ENCODE measurements around the gene BAMBI. TPM values are rescaled to one million over a fixed set of nuclear protein-coding genes. Genes with fewer than 3 reads are reported as not detected.

BAMBI gene
- total and polyA plus RNA-seq, 7 donors: 0.44 to 2.9 (median 0.99) TPM

DNA sequence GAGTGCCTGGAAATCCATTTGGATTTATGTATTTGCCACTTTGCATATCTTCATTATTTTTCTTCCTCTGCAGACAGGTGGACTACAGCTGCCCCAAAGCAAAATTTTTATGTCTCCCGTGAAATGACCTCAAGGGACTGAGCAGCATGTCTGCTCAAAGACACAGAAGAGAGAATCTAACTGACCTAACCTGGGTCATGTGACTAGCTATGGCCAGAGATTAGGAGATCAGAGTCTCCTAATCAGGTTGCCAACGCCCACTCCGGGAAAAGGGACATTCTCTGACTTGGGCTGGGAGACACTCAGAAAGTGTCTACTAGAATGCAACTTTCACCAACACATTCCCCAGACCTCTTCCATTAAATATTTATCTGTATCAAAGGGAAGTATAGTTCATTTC lies 2.5 kb upstream of the BAMBI start:
- intact Hi-C loops (cut with DNase I): loop anchor here in 1 of 2 donors (5.0 kb wide), 1 partner anchor 318 kb away; no protein-coding TSS in a partner anchor
- 42 to 73% (median 50%) methylated on average over 3 of the region's 3 CpGs for WGBS, 3 donors
- peaks cover 0 to 25% (median 1%) of the 10 kb centered on the region in 3 donors for H3K27me3 ChIP-seq (ENCODE audit: insufficient read depth in 3 of 3, low read length in 2 of 3)
- H3K9me3 ChIP-seq: no peaks in the 10 kb centered on the region
- H3K4me1 ChIP-seq: peaks cover 12% of the 10 kb centered on the region
- H3K27ac ChIP-seq: no peak overlapping the region
- TF ChIP-seq, protein P1, sequence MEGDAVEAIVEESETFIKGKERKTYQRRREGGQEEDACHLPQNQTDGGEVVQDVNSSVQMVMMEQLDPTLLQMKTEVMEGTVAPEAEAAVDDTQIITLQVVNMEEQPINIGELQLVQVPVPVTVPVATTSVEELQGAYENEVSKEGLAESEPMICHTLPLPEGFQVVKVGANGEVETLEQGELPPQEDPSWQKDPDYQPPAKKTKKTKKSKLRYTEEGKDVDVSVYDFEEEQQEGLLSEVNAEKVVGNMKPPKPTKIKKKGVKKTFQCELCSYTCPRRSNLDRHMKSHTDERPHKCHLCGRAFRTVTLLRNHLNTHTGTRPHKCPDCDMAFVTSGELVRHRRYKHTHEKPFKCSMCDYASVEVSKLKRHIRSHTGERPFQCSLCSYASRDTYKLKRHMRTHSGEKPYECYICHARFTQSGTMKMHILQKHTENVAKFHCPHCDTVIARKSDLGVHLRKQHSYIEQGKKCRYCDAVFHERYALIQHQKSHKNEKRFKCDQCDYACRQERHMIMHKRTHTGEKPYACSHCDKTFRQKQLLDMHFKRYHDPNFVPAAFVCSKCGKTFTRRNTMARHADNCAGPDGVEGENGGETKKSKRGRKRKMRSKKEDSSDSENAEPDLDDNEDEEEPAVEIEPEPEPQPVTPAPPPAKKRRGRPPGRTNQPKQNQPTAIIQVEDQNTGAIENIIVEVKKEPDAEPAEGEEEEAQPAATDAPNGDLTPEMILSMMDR (IDR thresholded peaks at IDR 0.05): no peak
- no peaks in the 10 kb centered on the region for H3K36me3 ChIP-seq (ENCODE audit: insufficient read depth in 1 of 2, low read depth in 1 of 2)
- no peak overlapping the region for H3K4me3 ChIP-seq
- DNase-seq (no peak), ATAC-seq (no peak)

DNA sequence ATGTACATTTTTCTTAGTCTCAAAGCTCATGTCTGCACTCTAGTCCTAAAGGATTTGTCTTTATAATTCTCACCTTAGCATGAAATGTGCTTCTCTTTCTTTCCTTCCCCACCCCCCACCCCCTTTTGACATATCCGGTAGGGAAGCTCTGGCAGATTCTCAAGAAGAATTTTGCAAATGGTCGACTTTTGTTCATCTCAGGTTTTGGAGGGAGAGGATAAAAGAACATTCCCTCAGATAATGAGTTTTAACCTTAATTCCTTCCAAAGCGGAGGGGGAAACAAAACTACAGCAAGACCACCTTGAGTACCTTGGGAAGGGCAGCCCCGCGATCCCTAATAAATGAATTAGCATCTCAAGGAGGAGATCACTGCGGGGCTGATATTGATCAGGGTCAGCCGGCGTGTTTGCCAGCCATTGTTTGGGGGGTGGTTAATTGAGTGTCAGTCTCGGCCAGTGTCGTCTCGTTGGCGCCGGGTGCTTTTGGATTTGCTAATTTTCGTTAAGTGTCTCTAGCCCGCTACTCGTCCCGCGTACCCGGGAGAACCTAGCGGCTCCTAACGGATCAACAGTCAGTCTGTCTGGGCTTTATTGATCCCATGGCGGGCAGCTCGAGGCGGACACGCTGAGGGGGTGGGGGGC lies 874 bp upstream of the BAMBI start:
- intact Hi-C loops (cut with DNase I): loop anchor here in 1 of 2 donors (5.0 kb wide), 1 partner anchor 316 kb away; no protein-coding TSS in a partner anchor
- Histone ChIP-seq H3K27me3 (ENCODE audit: insufficient read depth in 3 of 3, low read length in 2 of 3) (peaks cover 0 to 14% (median 0%) of the 10 kb centered on the region in 3 donors), H3K9me3 (no peaks in the 10 kb centered on the region), H3K4me3 (peak overlapping the region; percentile 85), H3K27ac (no peak overlapping the region), H3K36me3 (ENCODE audit: insufficient read depth in 1 of 2, low read depth in 1 of 2) (no peaks in the 10 kb centered on the region), H3K4me1 (peaks cover 12% of the 10 kb centered on the region)
- TF ChIP-seq, protein P1 (IDR thresholded peaks at IDR 0.05): no peak
- 5 to 7% (median 7%) methylated on average over 25 of the region's 25 CpGs for WGBS, 3 donors
- DNase-seq (no peak), ATAC-seq (peak in 1 of 4 donors; percentile 38)

DNA sequence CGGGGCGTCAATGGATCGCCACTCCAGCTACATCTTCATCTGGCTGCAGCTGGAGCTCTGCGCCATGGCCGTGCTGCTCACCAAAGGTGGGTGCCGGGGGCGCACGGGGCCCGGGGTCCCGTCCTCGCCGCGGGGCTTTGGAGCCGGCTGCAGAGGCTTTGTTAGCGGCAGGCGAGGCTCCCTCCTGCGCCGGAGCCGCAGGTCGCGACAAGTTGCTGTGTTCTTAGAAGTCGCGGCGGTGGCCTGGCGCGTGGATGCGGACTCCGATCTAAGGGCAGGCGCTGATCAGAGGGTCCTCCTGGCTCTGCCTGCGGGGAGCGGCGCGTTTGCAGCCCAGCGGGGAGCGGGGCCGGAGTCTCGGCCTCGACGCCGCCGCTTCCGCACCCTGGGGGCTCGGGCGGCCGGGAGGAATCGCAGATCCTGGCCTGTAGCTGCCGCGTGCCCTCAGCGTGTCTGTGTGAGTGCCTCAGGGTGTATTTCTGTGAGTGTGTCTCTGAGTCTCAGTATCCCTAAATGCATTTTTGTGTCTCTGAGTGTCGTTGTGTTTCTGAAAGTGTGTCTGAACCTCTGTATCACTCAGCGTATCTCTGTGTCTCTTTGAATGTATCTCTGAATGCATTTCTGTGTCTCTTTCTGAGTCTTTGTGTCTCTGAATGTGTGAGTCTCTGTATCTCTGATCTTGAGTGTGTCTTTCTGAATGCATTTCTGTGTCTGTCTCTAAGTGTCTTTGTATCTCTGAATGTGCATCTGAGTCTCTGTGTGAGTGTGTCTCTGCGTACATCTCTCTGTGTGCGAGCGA lies 766 bp downstream of the BAMBI start:
- 5 to 7% (median 7%) methylated on average over 40 to 54 of the region's 54 CpGs for WGBS, 3 donors
- ATAC-seq: peak in 3 of 4 donors; percentile 17 to 38 (median 24)
- H3K4me3 ChIP-seq: peak overlapping the region; percentile 85

DNA sequence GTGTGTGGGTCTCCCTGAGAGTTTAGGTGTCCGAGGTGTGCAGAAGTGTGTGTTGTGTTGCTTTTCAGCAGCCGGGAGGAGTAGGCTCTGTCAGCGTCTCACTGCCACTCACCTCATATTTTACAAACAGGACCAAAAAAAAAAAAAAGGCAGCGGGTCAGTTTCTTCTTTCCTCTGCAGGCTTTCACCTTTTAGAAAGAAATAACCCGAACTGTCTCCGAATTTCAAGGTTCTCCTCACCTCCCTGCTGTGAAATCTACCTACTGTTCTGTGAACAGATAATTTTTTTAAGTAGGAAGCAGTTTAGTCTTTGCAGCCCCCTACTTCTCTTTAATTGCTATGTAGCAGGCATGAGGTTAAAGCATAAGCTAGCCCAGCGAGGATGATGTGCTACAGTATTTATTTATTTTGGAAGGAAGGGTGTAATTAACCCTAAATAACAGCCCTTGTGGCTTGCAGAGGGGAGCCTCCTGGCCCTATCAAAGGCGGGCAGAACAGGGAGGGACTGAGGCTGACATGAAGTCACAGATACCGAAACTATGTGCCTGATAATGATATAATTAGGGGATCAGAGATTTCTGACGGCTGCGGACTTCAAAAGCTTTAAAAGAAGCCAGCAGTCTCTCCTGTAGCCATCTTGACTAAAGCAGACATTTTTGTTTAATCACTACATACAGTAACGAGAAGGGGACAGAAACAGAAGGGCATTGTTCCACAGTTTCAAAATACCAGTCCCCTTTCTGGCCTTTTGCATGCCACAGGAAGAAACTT lies 1.6 kb downstream of the BAMBI start:
- WGBS, 3 donors: 63 to 68% (median 66%) methylated on average over 12 of the region's 12 CpGs
- Histone ChIP-seq H3K27ac (no peak overlapping the region), H3K4me1 (peaks cover 12% of the 10 kb centered on the region), H3K27me3 (ENCODE audit: insufficient read depth in 3 of 3, low read length in 2 of 3) (peaks cover 0 to 5% (median 0%) of the 10 kb centered on the region in 3 donors), H3K4me3 (peak overlapping the region; percentile 85), H3K36me3 (ENCODE audit: insufficient read depth in 1 of 2, low read depth in 1 of 2) (peaks cover 0 to 5% of the 10 kb centered on the region in 2 donors), H3K9me3 (no peaks in the 10 kb centered on the region)
- intact Hi-C loops (cut with DNase I): loop anchor here in 1 of 2 donors (5.0 kb wide), 1 partner anchor 313 kb away; no protein-coding TSS in a partner anchor
- DNase-seq (no peak), ATAC-seq (no peak)
- TF ChIP-seq, protein P1 (IDR thresholded peaks at IDR 0.05): no peak

More for the DNA sequence above, 766 bp downstream of the BAMBI start:
- Histone ChIP-seq H3K27me3 (ENCODE audit: insufficient read depth in 3 of 3, low read length in 2 of 3) (peaks cover 0 to 5% (median 0%) of the 10 kb centered on the region in 3 donors), H3K27ac (peak overlapping the region; percentile 62), H3K9me3 (no peaks in the 10 kb centered on the region), H3K36me3 (ENCODE audit: insufficient read depth in 1 of 2, low read depth in 1 of 2) (peaks cover 0 to 5% of the 10 kb centered on the region in 2 donors), H3K4me1 (peaks cover 12% of the 10 kb centered on the region)
- peak; percentile 25 to 60 for DNase-seq
- TF ChIP-seq, protein P1 (IDR thresholded peaks at IDR 0.05): no peak
- intact Hi-C loops (cut with DNase I): loop anchor here in 1 of 2 donors (5.0 kb wide), 1 partner anchor 314 kb away; no protein-coding TSS in a partner anchor
